ENCODE results near the gene CPNE6. TPM values are rescaled to one million over a fixed set of nuclear protein-coding genes. Genes with fewer than 3 reads are reported as not detected.
"Not testable (repeated sequence)": the region's sequence is repeated elsewhere in the genome, so short reads cannot be mapped to it uniquely, and the experiment has no call there.

The CPNE6 gene
- polyA plus RNA-seq (2011; rRNA removed) (not detected in 2 replicates), polyA plus RNA-seq (2017; fragmentation: RNase III; extraction: RNeasy Plus Mini Kit Qiagen cat#74134 plus additional on column Dnase treatment) (not detected in 3 replicates), polyA minus RNA-seq (2011; rRNA and poly(A)+ RNA removed) (not detected in 2 replicates)
- polyA plus RNA-seq (2012; cell fraction: cytosol; rRNA removed), result 0.01 TPM in 1 of 2 replicates, not detected in the other
- polyA plus RNA-seq (2012; cell fraction: nucleus; rRNA removed), result 0.04 TPM in 1 of 2 replicates, not detected in the other

- 46% methylated on average over 14 of the region's 19 CpGs for WGBS (ENCODE audit: missing lambda C conversion rate)
- CTCF ChIA-PET, result interaction anchor here (0.7 to 11.2 kb wide), 4 partner anchors 12 to 37 kb away, joined by 3 to 101 read pairs (median 11); partner anchors contain the start of gene PCK2
- DNase-seq (ENCODE audit: low read depth in 1 of 2, low spot score in 1 of 2), result no peak
- no peak for FAIRE-seq
- no peak within 1 kb of the TSS for H3K4me3 ChIP-seq
- POLR2A ChIA-PET, result interaction anchor here (1.0 to 1.9 kb wide), 2 partner anchors 9 to 23 kb away, joined by 3 to 5 read pairs; partner anchors contain the start of gene PCK2
- H3K9me3 ChIP-seq, result no peaks in the 10 kb centered on the region
- no peak within 1 kb of the TSS for H3K27ac ChIP-seq
- ATAC-seq, result no peak
- no peak for TF ChIP-seq CBX2 (IDR thresholded peaks at IDR 0.05; ENCODE audit: borderline replicate concordance, low read depth)
- H3K4me2 ChIP-seq, result no peak within 1 kb of the TSS
- no peaks in the 10 kb centered on the region for H3K4me1 ChIP-seq
Measured at GRCh38 chr14:24071144-24071697, at the start of gene CPNE6. Gene CPNE6, plus strand, starts transcription at chr14:24071562. Its CDS starts 1,375 bp downstream, at chr14:24072937.

GRCh38 chr14:24024939-24025418 is 46.4 kb upstream of the CPNE6 start:
- CTCF ChIA-PET, result interaction anchor here (0.9 kb wide), 1 partner anchor 10 kb away, joined by 3 read pairs; no protein-coding TSS in a partner anchor
- ATAC-seq; H3K4me2 ChIP-seq; H3K9me3 ChIP-seq; H3K27ac ChIP-seq; FAIRE-seq; H3K4me3 ChIP-seq; POLR2A ChIA-PET; DNase-seq (ENCODE audit: low read depth in 1 of 2, low spot score in 1 of 2); H3K4me1 ChIP-seq: not testable (repeated sequence)
- WGBS (ENCODE audit: missing lambda C conversion rate), result 82% methylated on average over 3 of the region's 3 CpGs

GRCh38 chr14:24029687-24030086 is 41.7 kb upstream of the CPNE6 start:
- H3K9me3 ChIP-seq; POLR2A ChIA-PET; FAIRE-seq; ATAC-seq; H3K4me3 ChIP-seq; CTCF ChIA-PET; H3K27ac ChIP-seq; DNase-seq (ENCODE audit: low read depth in 1 of 2, low spot score in 1 of 2); H3K4me2 ChIP-seq: not testable (repeated sequence)
- 88% methylated on average over 2 of the region's 3 CpGs for WGBS (ENCODE audit: missing lambda C conversion rate)
- H3K4me1 ChIP-seq, result peaks cover 32% of the 10 kb centered on the region

GRCh38 chr14:24031331-24031730 is 40.0 kb upstream of the CPNE6 start:
- DNase-seq (ENCODE audit: low read depth in 1 of 2, low spot score in 1 of 2); POLR2A ChIA-PET; H3K4me3 ChIP-seq; ATAC-seq; H3K9me3 ChIP-seq; H3K4me2 ChIP-seq; FAIRE-seq; CTCF ChIA-PET: not testable (repeated sequence)
- peak overlapping the region; percentile 69 to 95; a peak in 4 of 6 replicates for H3K27ac ChIP-seq
- peaks cover 43% of the 10 kb centered on the region for H3K4me1 ChIP-seq
- 93% methylated on average over 2 of the region's 2 CpGs for WGBS (ENCODE audit: missing lambda C conversion rate)

GRCh38 chr14:24032727-24033418 is 38.5 kb upstream of the CPNE6 start:
- Histone ChIP-seq H3K9me3 (no peaks in the 10 kb centered on the region), H3K27ac (peak overlapping the region; percentile 86 to 95), H3K4me2 (peak overlapping the region; percentile 80), H3K4me1 (peaks cover 52% of the 10 kb centered on the region), H3K4me3 (no peak overlapping the region)
- TF ChIP-seq MAX (IDR thresholded peaks at IDR 0.05), result peak; percentile 46; the same call in 1 of the 2 replicates
- peak; percentile 93 for TF ChIP-seq MAFK (IDR thresholded peaks at IDR 0.05; ENCODE audit: partially characterized antibody)
- TF ChIP-seq CEBPB (IDR thresholded peaks at IDR 0.05), result peak; percentile 99 to 100
- peak; percentile 67 to 80; a peak in 3 of 5 replicates for TF ChIP-seq JUN (IDR thresholded peaks at IDR 0.05)
- 0 out of 5 replicates have a peak, but pooled peaks of 1 of the 2 experiments have one; percentile 24 for TF ChIP-seq RAD21 (conservative IDR thresholded peaks at IDR 0.05 in 1 of 2, IDR thresholded peaks at IDR 0.05 in 1 of 2)
- peak; percentile 95 for TF ChIP-seq HES2 (IDR thresholded peaks at IDR 0.05)
- TF ChIP-seq GATA3 (IDR thresholded peaks at IDR 0.05; ENCODE audit: borderline replicate concordance), result peak; percentile 72
- no peak for TF ChIP-seq PHF8 (IDR thresholded peaks at IDR 0.05; ENCODE audit: borderline replicate concordance, low read depth)
- peak; percentile 81 for TF ChIP-seq FOSL2 (IDR thresholded peaks at IDR 0.05)
- TF ChIP-seq FOSL2 (CRISPR knock-in tag; IDR thresholded peaks at IDR 0.05), result peak; percentile 81
- TF ChIP-seq NFE2L2 (conservative IDR thresholded peaks at IDR 0.05; ENCODE audit: low read length), result peak; percentile 92
- TF ChIP-seq CBX2 (IDR thresholded peaks at IDR 0.05; ENCODE audit: borderline replicate concordance, low read depth), result no peak
- no peak for TF ChIP-seq TFCP2L1 (CRISPR knock-in tag; IDR thresholded peaks at IDR 0.05)
- TF ChIP-seq EP300 (IDR thresholded peaks at IDR 0.05), result peak; percentile 59 to 85; a peak in 3 of 5 replicates
- peak; percentile 84 for TF ChIP-seq JUNB (IDR thresholded peaks at IDR 0.05)
- TF ChIP-seq BCL3 (IDR thresholded peaks at IDR 0.05), result peak; percentile 68; the same call in 1 of the 3 replicates
- TF ChIP-seq SMC3 (IDR thresholded peaks at IDR 0.05), result 0 out of 3 replicates have a peak, but pooled peaks have one; percentile 25
- ATAC-seq, result peak; percentile 22 to 61
- 3% methylated on average over 2 of the region's 2 CpGs for WGBS (ENCODE audit: missing lambda C conversion rate)
- no peak for FAIRE-seq
- ChIA-PET CTCF (interaction anchor here (0.8 to 2.5 kb wide), 8 partner anchors 11 to 474 kb away, joined by 3 to 14 read pairs (median 4); no protein-coding TSS in a partner anchor), POLR2A (no interaction called here)
- DNase-seq (ENCODE audit: low read depth in 1 of 2, low spot score in 1 of 2), result peak; percentile 41 to 92

- H3K4me2 ChIP-seq, result peak overlapping the region; percentile 80
- ChIA-PET POLR2A (interaction anchor here (0.9 kb wide), 2 partner anchors 58 to 78 kb away, joined by 4 read pairs; no protein-coding TSS in a partner anchor), CTCF (interaction anchor here (0.8 to 1.2 kb wide), 7 partner anchors 12 to 127 kb away, joined by 3 to 5 read pairs (median 4); no protein-coding TSS in a partner anchor)
- 50% methylated on average over 3 of the region's 4 CpGs for WGBS (ENCODE audit: missing lambda C conversion rate)
- not testable (repeated sequence) for FAIRE-seq; H3K9me3 ChIP-seq; DNase-seq (ENCODE audit: low read depth in 1 of 2, low spot score in 1 of 2)
- peak overlapping the region; percentile 95 to 96 for H3K27ac ChIP-seq
- peak; percentile 66 to 70 for ATAC-seq
- H3K4me1 ChIP-seq, result peaks cover 52% of the 10 kb centered on the region
- peak overlapping the region; percentile 67 for H3K4me3 ChIP-seq
Measured at GRCh38 chr14:24035769-24036168, 35.6 kb upstream of the CPNE6 start.

All from A549 (cell line).